ENCODE results near the gene AFAP1L2. TPM values are rescaled to one million over a fixed set of nuclear protein-coding genes. Genes with fewer than 3 reads are reported as not detected.
"Not testable (repeated sequence)": the region's sequence is repeated elsewhere in the genome, so short reads cannot be mapped to it uniquely, and the experiment has no call there.

Gene AFAP1L2
- total RNA-seq, 2 donors from 2014 or later = 1.8 to 3.0 TPM

- H3K36me3 Mint-ChIP-seq (ENCODE audit: low read depth) = peaks cover 3% of the 10 kb centered on the region
- H3K4me1 Mint-ChIP-seq = peaks cover 3% of the 10 kb centered on the region
- ATAC-seq = no peak
- H3K4me3 Mint-ChIP-seq = no peak overlapping the region
- H3K27ac Mint-ChIP-seq = no peak overlapping the region
- no peaks in the 10 kb centered on the region for H3K9me3 ChIP-seq (ENCODE audit: control insufficient read depth, low read length, poor library complexity, severe bottlenecking)
- H3K27me3 Mint-ChIP-seq = peaks cover 61% of the 10 kb centered on the region
- DNase-seq = no peak
Measured at GRCh38 chr10:114357515-114357996, 46.7 kb downstream of the AFAP1L2 start.

- Mint-ChIP-seq H3K27me3 (peaks cover 54% of the 10 kb centered on the region), H3K27ac (no peak overlapping the region), H3K4me3 (no peak overlapping the region), H3K4me1 (peaks cover 3% of the 10 kb centered on the region), H3K36me3 (ENCODE audit: low read depth) (peaks cover 3% of the 10 kb centered on the region)
- no peak for ATAC-seq
- DNase-seq = no peak
- H3K9me3 ChIP-seq (ENCODE audit: control insufficient read depth, low read length, poor library complexity, severe bottlenecking) = no peaks in the 10 kb centered on the region
Measured at GRCh38 chr10:114356751-114357514, 47.4 kb downstream of the AFAP1L2 start.

- H3K9me3 ChIP-seq (ENCODE audit: control insufficient read depth, low read length, poor library complexity, severe bottlenecking) = no peaks in the 10 kb centered on the region
- DNase-seq (no peak), ATAC-seq (no peak)
- Mint-ChIP-seq H3K4me3 (no peak overlapping the region), H3K36me3 (ENCODE audit: low read depth) (peaks cover 3% of the 10 kb centered on the region), H3K27me3 (peaks cover 51% of the 10 kb centered on the region), H3K27ac (no peak overlapping the region), H3K4me1 (peaks cover 3% of the 10 kb centered on the region)
Measured at GRCh38 chr10:114356126-114356525, 48.2 kb downstream of the AFAP1L2 start.

GRCh38 chr10:114353383-114353782, 50.9 kb downstream of the AFAP1L2 start:
- Mint-ChIP-seq H3K36me3 (ENCODE audit: low read depth) (peaks cover 3% of the 10 kb centered on the region), H3K4me1 (peaks cover 3% of the 10 kb centered on the region), H3K4me3 (no peak overlapping the region), H3K27ac (no peak overlapping the region), H3K27me3 (peaks cover 48% of the 10 kb centered on the region)
- ATAC-seq (no peak), DNase-seq (no peak)
- no peaks in the 10 kb centered on the region for H3K9me3 ChIP-seq (ENCODE audit: control insufficient read depth, low read length, poor library complexity, severe bottlenecking)

GRCh38 chr10:114352653-114353298, 51.5 kb downstream of the AFAP1L2 start:
- DNase-seq (no peak), ATAC-seq (no peak)
- peaks cover 46% of the 10 kb centered on the region for H3K27me3 Mint-ChIP-seq
- H3K9me3 ChIP-seq (ENCODE audit: control insufficient read depth, low read length, poor library complexity, severe bottlenecking) = no peaks in the 10 kb centered on the region
- H3K4me3 Mint-ChIP-seq = no peak overlapping the region
- peaks cover 3% of the 10 kb centered on the region for H3K36me3 Mint-ChIP-seq (ENCODE audit: low read depth)
- peaks cover 3% of the 10 kb centered on the region for H3K4me1 Mint-ChIP-seq
- H3K27ac Mint-ChIP-seq = no peak overlapping the region

- H3K9me3 ChIP-seq (ENCODE audit: control insufficient read depth, low read length, poor library complexity, severe bottlenecking) = no peaks in the 10 kb centered on the region
- no peaks in the 10 kb centered on the region for H3K4me1 Mint-ChIP-seq
- peaks cover 42% of the 10 kb centered on the region for H3K27me3 Mint-ChIP-seq
- H3K27ac Mint-ChIP-seq = no peak overlapping the region
- no peak overlapping the region for H3K4me3 Mint-ChIP-seq
- ATAC-seq (no peak), DNase-seq (no peak)
- no peaks in the 10 kb centered on the region for H3K36me3 Mint-ChIP-seq (ENCODE audit: low read depth)
Measured at GRCh38 chr10:114350751-114351150, 53.6 kb downstream of the AFAP1L2 start.

- H3K27me3 Mint-ChIP-seq = peaks cover 41% of the 10 kb centered on the region
- H3K27ac Mint-ChIP-seq = no peak overlapping the region
- H3K36me3 Mint-ChIP-seq (ENCODE audit: low read depth) = no peaks in the 10 kb centered on the region
- no peaks in the 10 kb centered on the region for H3K4me1 Mint-ChIP-seq
- no peak for DNase-seq
- no peak overlapping the region for H3K4me3 Mint-ChIP-seq
- H3K9me3 ChIP-seq (ENCODE audit: control insufficient read depth, low read length, poor library complexity, severe bottlenecking) = no peaks in the 10 kb centered on the region
- ATAC-seq = no peak
Measured at GRCh38 chr10:114349522-114350215, 54.6 kb downstream of the AFAP1L2 start.

GRCh38 chr10:114349071-114349470, 55.2 kb downstream of the AFAP1L2 start:
- not testable (repeated sequence) for DNase-seq; H3K9me3 ChIP-seq (ENCODE audit: control insufficient read depth, low read length, poor library complexity, severe bottlenecking); H3K4me1 Mint-ChIP-seq; H3K36me3 Mint-ChIP-seq (ENCODE audit: low read depth); H3K27ac Mint-ChIP-seq; H3K4me3 Mint-ChIP-seq; ATAC-seq
- peaks cover 35% of the 10 kb centered on the region for H3K27me3 Mint-ChIP-seq

- ATAC-seq = no peak
- Mint-ChIP-seq H3K4me3 (no peak overlapping the region), H3K4me1 (no peaks in the 10 kb centered on the region), H3K27me3 (peaks cover 23% of the 10 kb centered on the region), H3K36me3 (ENCODE audit: low read depth) (no peaks in the 10 kb centered on the region), H3K27ac (no peak overlapping the region)
- DNase-seq = no peak
- no peaks in the 10 kb centered on the region for H3K9me3 ChIP-seq (ENCODE audit: control insufficient read depth, low read length, poor library complexity, severe bottlenecking)
Measured at GRCh38 chr10:114347791-114348190, 56.5 kb downstream of the AFAP1L2 start.

GRCh38 chr10:114347241-114347640, 57.1 kb downstream of the AFAP1L2 start:
- DNase-seq (no peak), ATAC-seq (no peak)
- no peaks in the 10 kb centered on the region for H3K9me3 ChIP-seq (ENCODE audit: control insufficient read depth, low read length, poor library complexity, severe bottlenecking)
- no peak overlapping the region for H3K27ac Mint-ChIP-seq
- H3K4me1 Mint-ChIP-seq = no peaks in the 10 kb centered on the region
- no peak overlapping the region for H3K4me3 Mint-ChIP-seq
- no peaks in the 10 kb centered on the region for H3K36me3 Mint-ChIP-seq (ENCODE audit: low read depth)
- H3K27me3 Mint-ChIP-seq = peaks cover 22% of the 10 kb centered on the region

- Mint-ChIP-seq H3K4me3 (no peak overlapping the region), H3K27me3 (peaks cover 22% of the 10 kb centered on the region), H3K27ac (no peak overlapping the region), H3K4me1 (no peaks in the 10 kb centered on the region), H3K36me3 (ENCODE audit: low read depth) (no peaks in the 10 kb centered on the region)
- no peak for ATAC-seq
- DNase-seq = no peak
- no peaks in the 10 kb centered on the region for H3K9me3 ChIP-seq (ENCODE audit: control insufficient read depth, low read length, poor library complexity, severe bottlenecking)
Measured at GRCh38 chr10:114346176-114347031, 57.9 kb downstream of the AFAP1L2 start.

- H3K4me1 Mint-ChIP-seq = no peaks in the 10 kb centered on the region
- no peak overlapping the region for H3K27ac Mint-ChIP-seq
- no peaks in the 10 kb centered on the region for H3K9me3 ChIP-seq (ENCODE audit: control insufficient read depth, low read length, poor library complexity, severe bottlenecking)
- ATAC-seq = no peak
- no peaks in the 10 kb centered on the region for H3K36me3 Mint-ChIP-seq (ENCODE audit: low read depth)
- H3K27me3 Mint-ChIP-seq = peaks cover 17% of the 10 kb centered on the region
- DNase-seq = no peak
- H3K4me3 Mint-ChIP-seq = no peak overlapping the region
Measured at GRCh38 chr10:114345701-114346100, 58.6 kb downstream of the AFAP1L2 start.

Data from T-helper 17 cell (primary cell).